ENCODE results near the gene ATP10A. TPM values are rescaled to one million over a fixed set of nuclear protein-coding genes. Genes with fewer than 3 reads are reported as not detected.

ATP10A gene
- total RNA-seq, 1 experiment from 2014 or later: 3.9 TPM

DNA sequence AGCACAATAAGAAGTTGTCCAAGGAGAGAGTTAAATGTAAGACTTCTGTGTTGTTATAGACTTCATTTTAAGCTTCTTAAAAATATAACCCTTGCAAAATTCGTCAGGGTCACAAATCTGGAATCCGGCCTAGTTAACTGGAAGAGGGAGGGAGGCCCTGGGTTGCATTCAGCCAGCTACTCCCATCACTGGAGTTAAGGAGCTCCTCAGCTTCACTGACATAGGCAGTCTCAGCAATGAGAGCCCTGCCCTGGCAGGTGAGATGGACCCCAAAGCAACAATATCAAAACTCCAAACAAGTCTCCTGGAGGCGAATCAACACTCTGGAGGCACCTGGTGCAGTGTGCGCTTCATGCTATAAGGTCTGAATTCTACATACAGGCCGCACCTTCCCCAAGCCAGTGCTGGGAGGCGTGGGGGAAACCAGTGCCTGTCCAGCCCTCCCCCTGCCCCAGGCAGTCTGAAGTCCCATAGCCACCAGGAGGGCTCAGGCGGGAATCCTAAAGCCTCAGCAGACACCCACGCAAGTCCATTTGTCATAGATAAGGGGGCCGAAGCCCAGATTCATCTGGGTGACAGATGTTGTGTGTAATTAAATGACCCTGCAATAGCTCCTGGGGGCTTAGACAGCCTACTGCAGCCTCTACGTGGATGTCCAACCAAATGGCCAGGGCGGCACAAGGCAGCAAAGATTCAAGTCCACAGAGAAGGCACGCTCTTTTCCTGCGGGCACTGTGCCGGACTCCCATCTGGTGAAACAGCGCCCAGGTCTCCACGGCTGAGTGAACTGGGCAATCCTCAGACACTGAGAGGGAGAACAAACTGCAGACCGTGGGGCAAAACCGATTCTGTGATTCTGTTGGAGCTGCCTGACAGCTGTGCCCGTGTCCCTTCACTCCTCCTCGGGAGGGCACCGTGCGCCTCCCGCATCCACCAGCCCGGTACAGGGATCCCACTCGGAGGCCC lies 64.9 kb downstream of the ATP10A start:
- Histone ChIP-seq H2BK15ac (ENCODE audit: low read depth, low read length) (no peak overlapping the region), H3K56ac (ENCODE audit: insufficient read length, low read depth, low read length) (no peak overlapping the region), H3K4me2 (ENCODE audit: insufficient read depth, insufficient read length, low read length) (no peak overlapping the region), H4K5ac (ENCODE audit: insufficient read length, low read depth, low read length) (no peak overlapping the region), H2AFZ (ENCODE audit: low read length) (no peak overlapping the region), H3K18ac (ENCODE audit: insufficient read length, low read depth, low read length) (no peak overlapping the region), H3K9ac (ENCODE audit: extremely low read depth, insufficient read length, low read length) (no peak overlapping the region), H3K4ac (ENCODE audit: low read depth, low read length) (no peak overlapping the region), H2BK5ac (ENCODE audit: insufficient read length, low read length) (no peak overlapping the region), H3K27me3 (ENCODE audit: insufficient read depth, low read length) (no peaks in the 10 kb centered on the region), H3T11ph (ENCODE audit: low read length) (no peak overlapping the region), H2BK12ac (ENCODE audit: insufficient read length, low read depth, low read length) (no peak overlapping the region), H3K14ac (ENCODE audit: insufficient read depth, low read length) (peak overlapping the region; percentile 13; the same call in 1 of the 2 replicates), H3K9me3 (ENCODE audit: control insufficient read depth, low read depth, low read length) (no peaks in the 10 kb centered on the region), H3K79me2 (ENCODE audit: insufficient read depth, low read length) (no peaks in the 10 kb centered on the region), H3K23me2 (ENCODE audit: insufficient read length, low read depth, low read length, poor library complexity, severe bottlenecking) (no peaks in the 10 kb centered on the region), H2AK5ac (ENCODE audit: insufficient read length, low read length) (no peak overlapping the region), H4K91ac (ENCODE audit: insufficient read length, low read depth, low read length) (no peak overlapping the region), H3K4me1 (ENCODE audit: insufficient read depth, low read length) (no peaks in the 10 kb centered on the region; the same call in 1 of the 2 replicates), H4K20me1 (ENCODE audit: control insufficient read depth, insufficient read depth, insufficient read length) (no peaks in the 10 kb centered on the region), H3K79me1 (ENCODE audit: insufficient read depth, low read depth, low read length, poor library complexity, severe bottlenecking) (no peaks in the 10 kb centered on the region), H2BK20ac (ENCODE audit: low read depth, low read length, poor library complexity, severe bottlenecking) (no peak overlapping the region), H3K23ac (ENCODE audit: insufficient read length, low read depth, low read length) (no peak overlapping the region), H3K27ac (ENCODE audit: insufficient read length, low read depth, low read length) (no peak overlapping the region), H2BK120ac (ENCODE audit: low read depth, low read length, poor library complexity, severe bottlenecking) (no peak overlapping the region), H4K8ac (replicated peaks; ENCODE audit: insufficient read length, low read depth, low read length) (no peak overlapping the region)
- peak; percentile 24 for DNase-seq
- H3K27ac Mint-ChIP-seq: peak overlapping the region in 1 of 3 experiments; percentile 17; a peak in 2 of 7 replicates
- no peaks in the 10 kb centered on the region; a peak in 1 of 5 replicates for H3K9me3 Mint-ChIP-seq
- TF ChIP-seq, protein P1, sequence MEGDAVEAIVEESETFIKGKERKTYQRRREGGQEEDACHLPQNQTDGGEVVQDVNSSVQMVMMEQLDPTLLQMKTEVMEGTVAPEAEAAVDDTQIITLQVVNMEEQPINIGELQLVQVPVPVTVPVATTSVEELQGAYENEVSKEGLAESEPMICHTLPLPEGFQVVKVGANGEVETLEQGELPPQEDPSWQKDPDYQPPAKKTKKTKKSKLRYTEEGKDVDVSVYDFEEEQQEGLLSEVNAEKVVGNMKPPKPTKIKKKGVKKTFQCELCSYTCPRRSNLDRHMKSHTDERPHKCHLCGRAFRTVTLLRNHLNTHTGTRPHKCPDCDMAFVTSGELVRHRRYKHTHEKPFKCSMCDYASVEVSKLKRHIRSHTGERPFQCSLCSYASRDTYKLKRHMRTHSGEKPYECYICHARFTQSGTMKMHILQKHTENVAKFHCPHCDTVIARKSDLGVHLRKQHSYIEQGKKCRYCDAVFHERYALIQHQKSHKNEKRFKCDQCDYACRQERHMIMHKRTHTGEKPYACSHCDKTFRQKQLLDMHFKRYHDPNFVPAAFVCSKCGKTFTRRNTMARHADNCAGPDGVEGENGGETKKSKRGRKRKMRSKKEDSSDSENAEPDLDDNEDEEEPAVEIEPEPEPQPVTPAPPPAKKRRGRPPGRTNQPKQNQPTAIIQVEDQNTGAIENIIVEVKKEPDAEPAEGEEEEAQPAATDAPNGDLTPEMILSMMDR (conservative IDR thresholded peaks at IDR 0.05): no peak
- H3K4me3 Mint-ChIP-seq: no peak overlapping the region
- peaks cover 19 to 55% of the 10 kb centered on the region in 2 experiments for H3K4me1 Mint-ChIP-seq
- H3K36me3 Mint-ChIP-seq (ENCODE audit: insufficient read depth in 1 of 3, low read depth in 3 of 3): peaks cover 0 to 2% (median 0%) of the 10 kb centered on the region in 3 experiments; a peak in 1 of 7 replicates
- no peaks in the 10 kb centered on the region for H3K27me3 Mint-ChIP-seq (ENCODE audit: low read depth)
- WGBS (ENCODE audit: extremely low coverage, insufficient read length, low lambda C conversion rate): no CpG with 5 or more reads among the region's 25 CpGs
